IMR-90 (cell line): Measurements from ENCODE around the gene INTS6L. TPM values are rescaled to one million over a fixed set of nuclear protein-coding genes. Genes with fewer than 3 reads are reported as not detected.

Experiments
- ATAC-seq: fragments of 200-7000 bp; cut with Tn5 transposase; 2 replicates; pipeline ENCODE4 v1.9.1; 2020; ENCODE audit warnings: low read depth, mild to moderate bottlenecking, moderate library complexity
- BruUV-seq: library from RNA; stranded (reverse); fragments of 400-500 nt; replicated peaks from 2 replicates; lab custom pipeline; 2021; lab: Mats Ljungman, UMichigan
- CTCF ChIA-PET: fragments of 300-600 bp; formaldehyde crosslinking; extraction: SDS; loops from one replicate; lab custom pipeline; 2021; ENCODE audit warnings: antibody characterized with exemption; lab: Yijun Ruan, JAX
- POLR2A ChIA-PET: fragments of 300-600 bp; sonication (Branson Sonifier 250); formaldehyde crosslinking; loops from one replicate; lab custom pipeline; 2022; ENCODE audit warnings: antibody characterized with exemption; ENCODE audit not compliant: unreplicated experiment; lab: Charles Lee
- DNase-seq: peaks from one replicate; pipeline ENCODE4 v3.0.0; 2013
- H2AFZ ChIP-seq: replicated peaks from 2 replicates; pipeline ENCODE3; 2013; ENCODE audit warnings: low read length, mild to moderate bottlenecking; ENCODE audit not compliant: poor library complexity
- H2AK5ac ChIP-seq: 2 replicates; pipeline ENCODE4 v1.6.1; 2013; ENCODE audit warnings: low read depth, low read length, inconsistent platforms
- H2AK9ac ChIP-seq: replicated peaks from 2 replicates; pipeline ENCODE3; 2013; ENCODE audit warnings: mild to moderate bottlenecking, low read depth, low read length, moderate library complexity; ENCODE audit not compliant: poor library complexity
- H2BK120ac ChIP-seq: 2 replicates; pipeline ENCODE4 v1.6.1; 2013; ENCODE audit warnings: low read depth, low read length, inconsistent platforms
- H2BK15ac ChIP-seq: 3 replicates; pipeline ENCODE4 v1.6.1; 2013; ENCODE audit warnings: low read depth, low read length, inconsistent platforms
- H2BK20ac ChIP-seq: 2 replicates; pipeline ENCODE4 v1.6.1; 2013; ENCODE audit warnings: low read depth, mild to moderate bottlenecking, inconsistent platforms, low read length, moderate library complexity
- H2BK5ac ChIP-seq: 2 replicates; pipeline ENCODE4 v1.6.1; 2013; ENCODE audit warnings: mild to moderate bottlenecking, low read depth, low read length, inconsistent platforms; ENCODE audit not compliant: poor library complexity, severe bottlenecking
- H3K14ac ChIP-seq: replicated peaks from 2 replicates; pipeline ENCODE4 v1.6.1; 2013; ENCODE audit warnings: low read depth, low read length, inconsistent platforms
- H3K18ac ChIP-seq: 2 replicates; pipeline ENCODE4 v1.6.1; 2013; ENCODE audit warnings: low read depth, low read length, control low read depth
- H3K23ac ChIP-seq: 2 replicates; pipeline ENCODE4 v1.6.1; 2013; ENCODE audit warnings: low read depth, low read length, inconsistent platforms
- H3K27ac ChIP-seq: 2 replicates; pipeline ENCODE4 v1.5.1; 2013; ENCODE audit warnings: mild to moderate bottlenecking, control low read depth, low read length; ENCODE audit not compliant: insufficient read depth
- H3K27me3 ChIP-seq: 2 replicates; pipeline ENCODE4 v1.6.1; 2013; ENCODE audit warnings: low read length; ENCODE audit not compliant: control insufficient read depth, insufficient read depth
- H3K36me3 ChIP-seq: 2 replicates; pipeline ENCODE4 v1.6.1; 2013; ENCODE audit warnings: low read length, mixed read lengths; ENCODE audit not compliant: control insufficient read depth, insufficient read depth
- H3K4ac ChIP-seq: 2 replicates; pipeline ENCODE4 v1.6.1; 2013; ENCODE audit warnings: low read depth, low read length, inconsistent platforms
- H3K4me1 ChIP-seq: 2 replicates; pipeline ENCODE4 v1.6.1; 2013; ENCODE audit warnings: low read length, mixed read lengths; ENCODE audit not compliant: control insufficient read depth, insufficient read depth
- H3K4me2 ChIP-seq: 2 replicates; pipeline ENCODE4 v1.6.1; 2013; ENCODE audit warnings: low read depth, mild to moderate bottlenecking, control low read depth, low read length, moderate library complexity
- H3K4me3 ChIP-seq: 2 replicates; pipeline ENCODE4 v1.5.1; 2013; ENCODE audit warnings: low read depth, mild to moderate bottlenecking, control low read depth, low read length, moderate library complexity; ENCODE audit not compliant: insufficient read depth
- H3K56ac ChIP-seq: 2 replicates; pipeline ENCODE4 v1.6.1; 2013; ENCODE audit warnings: low read length, inconsistent platforms; ENCODE audit not compliant: insufficient read depth; ENCODE audit errors: extremely low read depth
- H3K79me1 ChIP-seq, 2 experiments: 2 replicates each; pipeline ENCODE4 v1.6.1; 2013; ENCODE audit warnings: low read length in 2 of 2, inconsistent platforms in 1 of 2, low read depth in 1 of 2
- H3K9ac ChIP-seq: 2 replicates; pipeline ENCODE4 v1.6.1; 2013; ENCODE audit warnings: low read depth, low read length, control low read depth
- H3K9me1 ChIP-seq: 2 replicates; pipeline ENCODE4 v1.6.1; 2013; ENCODE audit warnings: low read length, inconsistent platforms; ENCODE audit not compliant: insufficient read depth
- H3K9me3 ChIP-seq: 2 replicates; pipeline ENCODE4 v1.6.1; 2013; ENCODE audit warnings: low read length; ENCODE audit not compliant: control insufficient read depth, insufficient read depth
- H4K20me1 ChIP-seq: 2 replicates; pipeline ENCODE4 v1.6.1; 2013; ENCODE audit warnings: low read length, inconsistent platforms; ENCODE audit not compliant: insufficient read depth
- H4K5ac ChIP-seq: 2 replicates; pipeline ENCODE4 v1.6.1; 2013; ENCODE audit warnings: mild to moderate bottlenecking, low read depth, low read length, control low read depth
- H4K8ac ChIP-seq, 2 experiments: 2 replicates each; pipeline ENCODE4 v1.6.1; 2013; ENCODE audit warnings: low read depth in 2 of 2, low read length in 2 of 2, control low read depth in 1 of 2, inconsistent platforms in 1 of 2
- H4K91ac ChIP-seq: 2 replicates; pipeline ENCODE4 v1.6.1; 2013; ENCODE audit warnings: low read depth, low read length, inconsistent platforms; ENCODE audit not compliant: insufficient read depth
- BHLHE40 ChIP-seq: fragments of 150-350 bp; IDR thresholded peaks from 2 replicates; pipeline ENCODE4 v1.6.1; 2016; ENCODE audit warnings: mild to moderate bottlenecking, low read depth, low read length
- CEBPB ChIP-seq: IDR thresholded peaks from 2 replicates; pipeline ENCODE4 v1.6.1; 2012; ENCODE audit warnings: low read depth, low read length, improper control_type of control experiment
- CHD1 ChIP-seq: IDR thresholded peaks from 2 replicates; pipeline ENCODE4 v1.6.1; 2012; ENCODE audit warnings: low read depth, low read length, improper control_type of control experiment
- CTCF ChIP-seq: conservative IDR thresholded peaks from 2 replicates; pipeline ENCODE4 v1.5.1; 2012; ENCODE audit warnings: mild to moderate bottlenecking, low read depth, low read length, improper control_type of control experiment
- ELK1 ChIP-seq: fragments of 150-350 bp; IDR thresholded peaks from 2 replicates; pipeline ENCODE4 v1.6.1; 2016; ENCODE audit warnings: low read depth, mild to moderate bottlenecking, low read length, moderate library complexity, borderline replicate concordance
- FOS ChIP-seq: fragments of 150-350 bp; IDR thresholded peaks from 2 replicates; pipeline ENCODE4 v1.6.1; 2016; ENCODE audit warnings: low read depth, low read length
- MAFK ChIP-seq: IDR thresholded peaks from 2 replicates; pipeline ENCODE4 v1.6.1; 2012; ENCODE audit warnings: low read depth, low read length, improper control_type of control experiment
- MAZ ChIP-seq: IDR thresholded peaks from 2 replicates; pipeline ENCODE4 v1.6.1; 2012; ENCODE audit warnings: low read depth, mild to moderate bottlenecking, low read length, improper control_type of control experiment, moderate library complexity, borderline replicate concordance
- MXI1 ChIP-seq: IDR thresholded peaks from 2 replicates; pipeline ENCODE4 v1.6.1; 2012; ENCODE audit warnings: low read depth, mild to moderate bottlenecking, low read length, moderate library complexity, borderline replicate concordance
- NFE2L2 ChIP-seq: fragments of 150-350 bp; IDR thresholded peaks from 2 replicates; pipeline ENCODE4 v1.6.1; 2016; ENCODE audit warnings: low read depth, mild to moderate bottlenecking, low read length
- POLR2A ChIP-seq: IDR thresholded peaks from 2 replicates; pipeline ENCODE4 v1.6.1; 2012; ENCODE audit warnings: mild to moderate bottlenecking, low read depth, low read length
- RAD21 ChIP-seq: IDR thresholded peaks from 2 replicates; pipeline ENCODE4 v1.6.1; 2012; ENCODE audit warnings: low read length, improper control_type of control experiment
- RCOR1 ChIP-seq: IDR thresholded peaks from 2 replicates; pipeline ENCODE4 v1.6.1; 2012; ENCODE audit warnings: mild to moderate bottlenecking, low read length, improper control_type of control experiment; ENCODE audit not compliant: insufficient replicate concordance
- RFX5 ChIP-seq: IDR thresholded peaks from 2 replicates; pipeline ENCODE4 v1.8.0; 2012; ENCODE audit warnings: low read depth, mild to moderate bottlenecking, low read length, moderate library complexity
- SMC3 ChIP-seq: fragments of 150-350 bp; IDR thresholded peaks from 2 replicates; pipeline ENCODE4 v1.6.1; 2016; ENCODE audit warnings: low read depth, mild to moderate bottlenecking, antibody characterized with exemption, low read length, moderate library complexity
- USF2 ChIP-seq: fragments of 150-350 bp; IDR thresholded peaks from 2 replicates; pipeline ENCODE4 v1.6.1; 2017; ENCODE audit warnings: mild to moderate bottlenecking, antibody characterized with exemption, low read length, low read depth
- WGBS, 2 experiments: methylation state at CpG; one replicate each; pipeline versions ENCODE4 v1.1.5 to v1.1.7; 2013; ENCODE audit warnings: missing lambda C conversion rate in 2 of 2; ENCODE audit not compliant: insufficient read length in 1 of 2; ENCODE audit errors: extremely low coverage in 2 of 2; 5-methylcytosine and 5-hydroxymethylcytosine counted together
- dilution Hi-C: fragments of 300-500 bp; cut with HindIII; formaldehyde crosslinking; loops from one replicate; pipeline ENCODE4 v1.14.3; 2018; ENCODE audit warnings: low sequenced_read_pairs; ENCODE audit not compliant: unreplicated experiment
- in situ Hi-C: fragments of 300-500 bp; cut with MboI; formaldehyde crosslinking; loops from 3 replicates; pipeline ENCODE4 v1.14.3; 2019; ENCODE audit warnings: low sequenced_read_pairs, inconsistent platforms, mixed read lengths
- intact Hi-C: fragments of 100-400 bp; cut with micrococcal nuclease; formaldehyde crosslinking; loops from 2 replicates; pipeline ENCODE4 v1.10.0; 2022
- polyA plus RNA-seq, 3 experiments: library from polyadenylated mRNA; depleted of rRNA; stranded (reverse); fragments of >200 nt; gene quantifications; 2 replicates each; pipeline ENCODE4 v1.2.3, GENCODE V29; 2012; ENCODE audit warnings: low replicate concordance in 1 of 3
- total RNA-seq: library from RNA; depleted of rRNA; stranded (reverse); fragments of >200 nt; gene quantifications from 2 replicates; pipeline ENCODE4 v1.2.3, GENCODE V29; 2012

Gene INTS6L
- total and polyA plus RNA-seq, 2 of the 4 experiments (the other 2 are of a cell fraction): 2.7 to 5.1 TPM

GRCh38 chrX:135494453-135494852 lies 26.0 kb upstream of the INTS6L start:
- Histone ChIP-seq H3K36me3 (no peaks in the 10 kb centered on the region), H3K27me3 (peaks cover 6% of the 10 kb centered on the region), H3K14ac (no peak overlapping the region), H2AK9ac (no peak overlapping the region), H2BK15ac (no peak overlapping the region), H4K8ac (no peak overlapping the region), H2AFZ (no peak overlapping the region), H3K9me1 (no peaks in the 10 kb centered on the region), H3K9ac (no peak overlapping the region), H3K56ac (no peak overlapping the region), H4K20me1 (no peaks in the 10 kb centered on the region), H2BK5ac (no peak overlapping the region), H3K79me1 (no peaks in the 10 kb centered on the region), H3K9me3 (no peaks in the 10 kb centered on the region), H2AK5ac (no peak overlapping the region), H3K4me1 (no peaks in the 10 kb centered on the region), H3K4me2 (no peak overlapping the region), H2BK20ac (no peak overlapping the region), H3K4me3 (no peak overlapping the region), H3K23ac (no peak overlapping the region), H3K27ac (no peak overlapping the region), H3K4ac (no peak overlapping the region), H4K91ac (no peak overlapping the region), H2BK120ac (no peak overlapping the region), H3K18ac (no peak overlapping the region), H4K5ac (no peak overlapping the region)
- intact Hi-C loops: no loop called here
- no peak for DNase-seq
- no CpG with 5 or more reads among the region's 6 CpGs for whole genome bisulfite sequencing, 2 experiments
- ChIA-PET CTCF (no interaction called here), POLR2A (no interaction called here)
- BruUV-seq: no TSS peak
- in situ Hi-C loops: no loop called here
- ATAC-seq: no peak
- dilution Hi-C loops: no loop called here
- no peak for TF ChIP-seq POLR2A
- no peak for TF ChIP-seq SMC3
- no peak for TF ChIP-seq MAZ
- TF ChIP-seq CEBPB: no peak
- no peak for TF ChIP-seq MAFK
- no peak for TF ChIP-seq ELK1
- no peak for TF ChIP-seq CTCF
- no peak for TF ChIP-seq FOS
- TF ChIP-seq USF2: no peak
- no peak for TF ChIP-seq NFE2L2
- TF ChIP-seq RFX5: no peak
- no peak for TF ChIP-seq RAD21
- no peak for TF ChIP-seq CHD1
- no peak for TF ChIP-seq RCOR1
- no peak for TF ChIP-seq BHLHE40
- TF ChIP-seq MXI1: no peak
